CD8-positive, alpha-beta memory T cell (primary cell): ENCODE measurements around the gene NDUFA13. TPM values are rescaled to one million over a fixed set of nuclear protein-coding genes. Genes with fewer than 3 reads are reported as not detected.

ENCODE experiments used
- CTCF ChIA-PET: fragments of 350-600 bp; sonication (Branson Sonifier 250); formaldehyde crosslinking; loops from one replicate; lab custom pipeline; 2021; ENCODE audit warnings: antibody characterized with exemption; lab: Charles Lee
- POLR2A ChIA-PET: fragments of 350-600 bp; sonication (Branson Sonifier 250); formaldehyde crosslinking; loops from one replicate; lab custom pipeline; 2021; ENCODE audit warnings: antibody characterized with exemption; lab: Charles Lee
- DNase-seq, 5 donors: peaks; one replicate each; pipeline versions ENCODE4 v3.0.0 to v3.0.0-alpha.2; 2020 to 2022; ENCODE audit warnings: mixed read lengths in 1 of 5
- H3K27ac ChIP-seq: one replicate; pipeline ENCODE4 v1.7.0; 2013; ENCODE audit warnings: low read depth, mild to moderate bottlenecking, low read length, moderate library complexity
- H3K27me3 ChIP-seq: 2 replicates; pipeline ENCODE4 v1.7.0; 2013; ENCODE audit warnings: low read length, mild to moderate bottlenecking; ENCODE audit not compliant: insufficient read depth, poor library complexity, severe bottlenecking
- H3K36me3 ChIP-seq: 2 replicates; pipeline ENCODE4 v1.7.0; 2013; ENCODE audit warnings: mild to moderate bottlenecking, low read length, moderate library complexity; ENCODE audit not compliant: insufficient read depth
- H3K4me1 ChIP-seq: 2 replicates; pipeline ENCODE4 v1.7.0; 2013; ENCODE audit warnings: mild to moderate bottlenecking, low read length, moderate library complexity; ENCODE audit not compliant: insufficient read depth
- H3K4me3 ChIP-seq: 2 replicates; pipeline ENCODE4 v1.7.0; 2013; ENCODE audit warnings: mild to moderate bottlenecking, low read length
- H3K9me3 ChIP-seq: 2 replicates; pipeline ENCODE4 v1.7.0; 2013; ENCODE audit warnings: mild to moderate bottlenecking, low read length
- H3K27ac Mint-ChIP-seq, 8 donors: one replicate each; pipeline ENCODE4 v1.8.0; 2020 to 2021; ENCODE audit warnings: mixed read lengths in 8 of 8, mild to moderate bottlenecking in 6 of 8, inconsistent platforms in 3 of 8, moderate library complexity in 3 of 8
- H3K27me3 Mint-ChIP-seq, 2 donors: one replicate each; pipeline ENCODE4 v1.8.0; 2020 to 2021; ENCODE audit warnings: mixed read lengths in 2 of 2, mild to moderate bottlenecking in 1 of 2, moderate library complexity in 1 of 2
- H3K36me3 Mint-ChIP-seq, 3 donors: one replicate each; pipeline ENCODE4 v1.8.0; 2020 to 2021; ENCODE audit warnings: mixed read lengths in 3 of 3, inconsistent platforms in 1 of 3, mild to moderate bottlenecking in 1 of 3
- H3K4me1 Mint-ChIP-seq, 3 donors: one replicate each; pipeline ENCODE4 v1.8.0; 2020 to 2021; ENCODE audit warnings: mixed read lengths in 3 of 3, inconsistent platforms in 1 of 3, mild to moderate bottlenecking in 1 of 3
- H3K4me3 Mint-ChIP-seq, 7 donors: one replicate each; pipeline ENCODE4 v1.8.0; 2020 to 2021; ENCODE audit warnings: mixed read lengths in 7 of 7, mild to moderate bottlenecking in 6 of 7, moderate library complexity in 4 of 7, inconsistent platforms in 2 of 7
- H3K9me3 Mint-ChIP-seq, 5 donors: one replicate each; pipeline ENCODE4 v1.8.0; 2020 to 2022; ENCODE audit warnings: mixed read lengths in 5 of 5, mild to moderate bottlenecking in 3 of 5, moderate library complexity in 2 of 5, inconsistent platforms in 1 of 5
- polyA plus RNA-seq: library from polyadenylated mRNA; unstranded; fragments of 300-500 nt; fragmentation: Illumina TruSeq; gene quantifications from one replicate; pipeline ENCODE4 v1.2.3, GENCODE V29; 2021
- total RNA-seq, 2 experiments: library from RNA; stranded (reverse); gene quantifications; one replicate each; pipeline ENCODE4 v1.2.3, GENCODE V29; 2021

NDUFA13 gene
- total and polyA plus RNA-seq, 3 experiments from 2014 or later: 334 to 341 (median 337) TPM

DNA sequence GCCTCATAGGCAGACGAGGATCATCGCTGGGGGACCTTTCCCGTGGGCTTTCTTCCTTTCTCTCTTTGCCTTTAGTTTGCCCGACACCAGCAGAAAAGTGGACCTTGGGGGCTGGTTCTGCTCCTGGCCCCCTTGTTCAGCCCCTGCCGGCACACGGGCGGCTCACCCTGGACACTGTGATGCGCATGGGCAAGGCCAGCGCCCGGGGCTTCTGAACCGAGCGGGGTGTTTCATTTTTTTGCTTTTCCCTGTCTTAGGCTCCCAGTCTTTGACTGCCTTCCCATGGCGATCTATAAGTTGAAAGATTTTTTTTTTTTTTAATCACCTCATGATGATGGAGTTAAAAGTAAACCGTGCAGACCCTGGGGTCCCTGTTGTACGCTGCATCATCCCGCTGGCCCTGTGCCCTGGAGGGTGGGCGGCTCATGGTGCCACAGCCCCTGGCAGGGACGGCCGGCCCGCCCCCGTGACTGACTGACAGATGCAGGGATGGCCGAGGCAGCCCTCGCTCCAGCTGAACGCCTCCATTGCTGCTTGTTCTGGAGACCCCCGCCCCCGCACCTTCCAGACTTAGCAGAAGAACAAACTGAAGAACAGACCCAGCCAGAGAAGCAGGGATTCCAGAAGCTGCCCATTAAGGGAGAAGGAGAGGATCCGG, 10.2 kb upstream of the NDUFA13 start:
- Mint-ChIP-seq H3K36me3 (peaks cover 5 to 69% (median 14%) of the 10 kb centered on the region in 3 donors), H3K27me3 (peaks cover 0 to 3% of the 10 kb centered on the region in 2 donors), H3K27ac (peak overlapping the region in 1 of 8 donors; percentile 29), H3K9me3 (no peaks in the 10 kb centered on the region), H3K4me3 (no peak overlapping the region), H3K4me1 (peaks cover 0 to 2% (median 0%) of the 10 kb centered on the region in 3 donors)
- H3K4me1 ChIP-seq: no peaks in the 10 kb centered on the region
- peaks cover 34% of the 10 kb centered on the region for H3K36me3 ChIP-seq
- CTCF ChIA-PET: interaction anchor here (1.2 to 2.1 kb wide), 2 partner anchors 13 to 15 kb away, joined by 4 to 12 read pairs; no protein-coding TSS in a partner anchor
- no peaks in the 10 kb centered on the region for H3K9me3 ChIP-seq
- H3K27ac ChIP-seq: no peak overlapping the region
- peak in 1 of 5 donors; percentile 20 for DNase-seq
- POLR2A ChIA-PET: no interaction called here
- no peaks in the 10 kb centered on the region for H3K27me3 ChIP-seq
- no peak overlapping the region for H3K4me3 ChIP-seq

DNA sequence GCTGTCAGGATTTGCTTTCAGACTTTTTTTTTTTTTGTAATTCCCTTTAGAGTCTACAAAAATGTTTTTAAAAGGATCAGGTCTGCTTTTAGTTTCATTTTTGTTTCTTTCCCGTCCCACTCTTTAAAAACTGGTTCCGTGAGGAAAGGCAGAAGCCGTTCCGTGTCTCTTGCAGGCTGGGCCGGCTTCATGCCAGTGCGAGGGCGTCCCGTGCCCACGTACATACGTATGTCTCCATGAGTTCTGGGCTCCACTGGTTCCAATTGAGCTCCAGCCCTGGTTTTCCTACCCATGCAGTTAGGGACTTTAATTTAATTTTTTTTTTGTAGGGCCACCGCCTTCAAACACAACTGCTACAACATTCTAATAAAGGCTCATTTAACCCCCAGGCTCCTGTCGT, 9.4 kb upstream of the NDUFA13 start:
- no peaks in the 10 kb centered on the region for H3K4me1 ChIP-seq
- peaks cover 27% of the 10 kb centered on the region for H3K36me3 ChIP-seq
- Mint-ChIP-seq H3K27ac (peak overlapping the region in 4 of 8 donors; percentile 23 to 68 (median 40)), H3K27me3 (peaks cover 0 to 3% of the 10 kb centered on the region in 2 donors), H3K4me3 (no peak overlapping the region), H3K36me3 (peaks cover 5 to 61% (median 14%) of the 10 kb centered on the region in 3 donors), H3K9me3 (no peaks in the 10 kb centered on the region), H3K4me1 (peaks cover 0 to 3% (median 0%) of the 10 kb centered on the region in 3 donors)
- POLR2A ChIA-PET: no interaction called here
- CTCF ChIA-PET: interaction anchor here (1.0 kb wide), 1 partner anchor 25 kb away, joined by 5 read pairs; no protein-coding TSS in a partner anchor
- no peaks in the 10 kb centered on the region for H3K9me3 ChIP-seq
- no peak for DNase-seq
- no peaks in the 10 kb centered on the region for H3K27me3 ChIP-seq
- no peak overlapping the region for H3K27ac ChIP-seq
- H3K4me3 ChIP-seq: no peak overlapping the region

DNA sequence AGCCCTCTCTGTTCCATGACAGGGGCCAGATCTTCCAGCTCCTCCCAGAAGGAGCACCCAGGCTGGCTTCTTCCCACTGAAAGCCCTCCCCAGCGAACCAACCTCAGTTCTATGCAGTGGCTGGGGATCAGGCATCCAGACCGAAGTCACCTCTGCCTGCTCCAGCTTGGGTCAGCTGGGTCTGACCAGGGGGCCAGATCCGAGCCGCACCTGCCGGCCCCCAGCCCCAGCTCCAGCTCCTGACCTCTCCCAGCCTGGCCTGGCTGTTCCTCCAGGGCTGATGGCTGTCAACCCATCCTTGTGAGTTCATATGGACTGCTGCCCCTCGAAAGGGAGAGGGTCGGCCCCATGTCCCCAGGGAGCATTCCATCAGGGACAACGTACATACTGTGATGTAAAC, 8.7 kb upstream of the NDUFA13 start:
- CTCF ChIA-PET: interaction anchor here (1.0 kb wide), 1 partner anchor 24 kb away, joined by 5 read pairs; no protein-coding TSS in a partner anchor
- no peaks in the 10 kb centered on the region for H3K4me1 ChIP-seq
- POLR2A ChIA-PET: no interaction called here
- Mint-ChIP-seq H3K27ac (peak overlapping the region in 1 of 8 donors; percentile 48), H3K4me3 (no peak overlapping the region), H3K4me1 (peaks cover 0 to 3% (median 0%) of the 10 kb centered on the region in 3 donors), H3K36me3 (peaks cover 5 to 53% (median 14%) of the 10 kb centered on the region in 3 donors), H3K27me3 (peaks cover 0 to under 1% of the 10 kb centered on the region in 2 donors), H3K9me3 (no peaks in the 10 kb centered on the region)
- DNase-seq: no peak
- no peak overlapping the region for H3K4me3 ChIP-seq
- H3K27me3 ChIP-seq: no peaks in the 10 kb centered on the region
- H3K36me3 ChIP-seq: peaks cover 24% of the 10 kb centered on the region
- no peak overlapping the region for H3K27ac ChIP-seq
- H3K9me3 ChIP-seq: no peaks in the 10 kb centered on the region

DNA sequence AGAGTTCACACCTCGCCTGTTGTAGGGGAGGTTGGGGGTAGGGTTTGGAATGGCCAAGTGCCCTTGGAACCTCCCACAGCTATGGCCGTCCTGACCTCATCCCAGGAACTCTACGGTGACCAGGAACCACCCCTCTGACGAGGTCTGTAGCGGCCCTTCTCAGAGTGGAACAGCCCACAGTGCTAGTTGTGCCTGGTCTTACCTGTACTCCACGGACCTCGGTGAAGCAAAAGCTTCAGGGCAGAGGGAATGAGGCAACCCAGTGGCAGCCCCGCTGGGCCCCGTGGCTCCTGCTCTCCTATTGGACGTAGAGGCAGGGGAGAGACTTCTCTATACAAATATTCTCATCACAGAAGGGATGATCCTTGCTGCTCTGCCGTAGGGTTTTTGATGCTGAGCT, 7.8 kb upstream of the NDUFA13 start:
- H3K27ac ChIP-seq: no peak overlapping the region
- H3K27me3 ChIP-seq: no peaks in the 10 kb centered on the region
- H3K9me3 ChIP-seq: no peaks in the 10 kb centered on the region
- Mint-ChIP-seq H3K4me1 (peaks cover 0 to 3% (median 0%) of the 10 kb centered on the region in 3 donors), H3K27me3 (no peaks in the 10 kb centered on the region), H3K9me3 (no peaks in the 10 kb centered on the region), H3K27ac (peak overlapping the region in 2 of 8 donors; percentile 60 to 88), H3K36me3 (peaks cover 5 to 45% (median 12%) of the 10 kb centered on the region in 3 donors), H3K4me3 (no peak overlapping the region)
- peaks cover 18% of the 10 kb centered on the region for H3K36me3 ChIP-seq
- no peak for DNase-seq
- H3K4me3 ChIP-seq: no peak overlapping the region
- ChIA-PET POLR2A (interaction anchor here (0.5 kb wide), 1 partner anchor 57 kb away, joined by 14 read pairs; no protein-coding TSS in a partner anchor), CTCF (no interaction called here)
- no peaks in the 10 kb centered on the region for H3K4me1 ChIP-seq

DNA sequence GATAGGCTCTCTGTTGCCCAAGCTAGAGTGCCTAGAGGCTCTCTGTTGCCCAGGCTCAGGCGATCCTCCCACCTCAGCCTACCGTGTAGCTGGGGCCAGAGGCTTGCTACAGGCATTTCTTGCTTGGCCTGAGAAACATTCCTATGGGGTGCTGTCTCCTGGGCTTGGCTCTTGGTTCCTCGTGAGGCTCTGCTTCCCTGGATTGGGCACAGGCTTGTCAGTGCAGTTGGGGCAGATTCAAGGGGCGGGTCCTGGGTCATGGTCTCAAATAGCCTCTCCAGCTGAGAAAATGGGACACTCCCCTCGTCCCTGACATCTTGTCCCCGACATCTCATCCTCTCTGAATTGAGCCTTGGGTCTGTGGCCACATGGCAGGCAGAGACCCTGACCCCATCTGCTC, 5.6 kb upstream of the NDUFA13 start:
- peaks cover 4% of the 10 kb centered on the region for H3K4me1 ChIP-seq
- H3K36me3 ChIP-seq: no peaks in the 10 kb centered on the region
- no peaks in the 10 kb centered on the region for H3K9me3 Mint-ChIP-seq
- peaks cover 5 to 23% (median 9%) of the 10 kb centered on the region in 3 donors for H3K36me3 Mint-ChIP-seq
- no peak for DNase-seq
- ChIA-PET CTCF (interaction anchor here (0.8 kb wide), 1 partner anchor 18 kb away, joined by 3 read pairs; no protein-coding TSS in a partner anchor), POLR2A (interaction anchor here (0.6 kb wide), 1 partner anchor 98 kb away, joined by 8 read pairs; no protein-coding TSS in a partner anchor)
- peaks cover 0 to 6% (median 0%) of the 10 kb centered on the region in 3 donors for H3K4me1 Mint-ChIP-seq
- H3K27me3 Mint-ChIP-seq: no peaks in the 10 kb centered on the region
- peak overlapping the region in 1 of 7 donors; percentile 40 for H3K4me3 Mint-ChIP-seq
- no peaks in the 10 kb centered on the region for H3K9me3 ChIP-seq
- H3K4me3 ChIP-seq: no peak overlapping the region
- no peaks in the 10 kb centered on the region for H3K27me3 ChIP-seq
- H3K27ac Mint-ChIP-seq: peak overlapping the region in 2 of 8 donors; percentile 23 to 58
- H3K27ac ChIP-seq: no peak overlapping the region

DNA sequence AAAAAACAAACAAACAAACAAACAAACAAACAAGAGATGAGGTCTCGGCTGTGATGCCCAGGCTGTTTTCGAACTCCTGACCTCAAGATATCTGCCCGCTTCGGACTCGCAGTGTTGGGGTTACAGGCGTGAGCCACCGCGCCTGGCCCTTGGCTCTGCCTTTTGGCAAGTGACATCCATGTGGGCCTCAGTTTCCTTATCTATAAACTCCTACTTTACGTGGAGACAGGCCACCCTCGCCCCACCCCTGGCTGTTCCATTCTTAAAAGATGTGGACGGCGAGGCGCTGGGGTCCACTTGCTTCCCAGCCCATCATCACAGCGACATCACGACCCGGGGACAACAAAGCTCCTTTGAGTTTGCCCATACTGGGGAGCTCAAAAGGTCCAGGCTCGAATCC, 2.3 kb upstream of the NDUFA13 start:
- Histone ChIP-seq H3K4me1 (peaks cover 21% of the 10 kb centered on the region), H3K27ac (no peak overlapping the region), H3K36me3 (no peaks in the 10 kb centered on the region), H3K27me3 (no peaks in the 10 kb centered on the region), H3K9me3 (no peaks in the 10 kb centered on the region), H3K4me3 (no peak overlapping the region)
- Mint-ChIP-seq H3K27me3 (peaks cover 0 to 3% of the 10 kb centered on the region in 2 donors), H3K9me3 (no peaks in the 10 kb centered on the region), H3K4me3 (peak overlapping the region in 5 of 7 donors; percentile 28 to 51 (median 42)), H3K27ac (peak overlapping the region in 1 of 8 donors; percentile 25), H3K36me3 (peaks cover 0 to 9% (median 0%) of the 10 kb centered on the region in 3 donors), H3K4me1 (peaks cover 17 to 32% (median 23%) of the 10 kb centered on the region in 3 donors)
- ChIA-PET POLR2A (no interaction called here), CTCF (no interaction called here)
- no peak for DNase-seq

DNA sequence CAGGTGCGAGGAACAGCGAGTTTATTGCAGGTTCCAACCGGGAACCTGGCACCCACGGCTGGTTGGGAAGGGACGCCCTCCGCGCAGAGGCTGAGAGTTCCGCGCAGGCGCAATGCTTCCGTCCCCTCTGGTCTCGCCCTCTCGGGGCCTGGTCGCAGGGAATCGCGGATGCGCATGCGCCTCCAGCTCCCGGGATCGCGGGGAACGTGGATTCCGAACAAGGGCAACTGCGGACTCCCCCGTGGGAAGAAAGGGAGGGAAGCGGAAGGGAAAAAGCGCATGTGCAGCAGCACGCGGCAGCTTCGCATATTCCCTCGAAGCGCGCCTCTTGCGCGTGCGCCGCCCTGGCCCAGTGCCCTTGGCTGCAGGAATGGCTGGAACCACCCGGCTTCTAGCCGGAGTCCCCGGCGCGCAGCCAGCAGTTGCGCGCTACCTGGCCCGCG, 1.8 kb upstream of the NDUFA13 start:
- ChIA-PET POLR2A (no interaction called here), CTCF (no interaction called here)
- DNase-seq: no peak
- Histone ChIP-seq H3K4me1 (peaks cover 21% of the 10 kb centered on the region), H3K27ac (no peak overlapping the region), H3K4me3 (no peak overlapping the region), H3K36me3 (no peaks in the 10 kb centered on the region), H3K27me3 (no peaks in the 10 kb centered on the region), H3K9me3 (no peaks in the 10 kb centered on the region)
- Mint-ChIP-seq H3K36me3 (peaks cover 0 to 12% (median under 1%) of the 10 kb centered on the region in 3 donors), H3K4me1 (peaks cover 20 to 35% (median 26%) of the 10 kb centered on the region in 3 donors), H3K4me3 (peak overlapping the region in 5 of 7 donors; percentile 42 to 73 (median 64)), H3K27ac (peak overlapping the region in 1 of 8 donors; percentile 25), H3K9me3 (no peaks in the 10 kb centered on the region), H3K27me3 (peaks cover 0 to 3% of the 10 kb centered on the region in 2 donors)
